ENCODE measurements around the gene SMDT1. TPM values are rescaled to one million over a fixed set of nuclear protein-coding genes. Genes with fewer than 3 reads are reported as not detected.

Gene SMDT1
- total and polyA plus RNA-seq, 2 donors (not counting 1 experiment from before 2014, with no cell fraction given): 122 to 140 TPM

- ChIA-PET CTCF (interaction anchor here (0.6 to 4.8 kb wide), 27 partner anchors 9 to 402 kb away, joined by 3 to 57 read pairs (median 5); partner anchors contain the start of genes NAGA, SMDT1 and WBP2NL), POLR2A (interaction anchor here (0.6 to 2.7 kb wide), 19 partner anchors 11 to 805 kb away, joined by 3 to 45 read pairs (median 5); partner anchors contain the start of genes CENPM, DESI1, NAGA and PHETA2)
- Histone ChIP-seq H3K27me3 (replicated peaks in 1 of 4; ENCODE audit: control extremely low read depth in 1 of 4, control insufficient read depth in 3 of 4, insufficient read depth in 4 of 4, low read length in 3 of 4) (no peaks in the 10 kb centered on the region), H3K27ac (ENCODE audit: low read length in 2 of 2) (peak within 1 kb of the TSS; percentile 89 to 96), H3K79me2 (ENCODE audit: control insufficient read depth, insufficient read depth, low read length) (peaks cover 33% of the 10 kb centered on the region), H3K9ac (ENCODE audit: low read length) (peak within 1 kb of the TSS; percentile 98), H3K4me1 (ENCODE audit: control insufficient read depth in 2 of 2, insufficient read depth in 2 of 2, low read length in 2 of 2) (peaks cover 17 to 22% of the 10 kb centered on the region in 2 donors), H3K4me3 (ENCODE audit: control extremely low read depth in 1 of 5, extremely low read depth in 1 of 5, insufficient read depth in 1 of 5, low read depth in 2 of 5, low read length in 4 of 5) (peak within 1 kb of the TSS; percentile 74 to 95 (median 91)), H2AFZ (ENCODE audit: insufficient read depth, low read depth, low read length, poor library complexity, severe bottlenecking) (peak within 1 kb of the TSS; percentile 99), H3K36me3 (replicated peaks in 1 of 2; ENCODE audit: control extremely low read depth in 1 of 2, control insufficient read depth in 1 of 2, extremely low read depth in 1 of 2, insufficient read depth in 2 of 2, low read length in 1 of 2) (peaks cover 0 to 13% of the 10 kb centered on the region in 2 experiments), H3K9me3 (ENCODE audit: control extremely low read depth in 1 of 3, control insufficient read depth in 2 of 3, insufficient read depth in 1 of 3, low read length in 2 of 3) (no peaks in the 10 kb centered on the region), H4K20me1 (ENCODE audit: control insufficient read depth, insufficient read depth, low read length, poor library complexity, severe bottlenecking) (peaks cover 2% of the 10 kb centered on the region), H3K4me2 (replicated peaks; ENCODE audit: low read depth, low read length, poor library complexity, severe bottlenecking) (peak within 1 kb of the TSS; percentile 93)
- intact Hi-C loops (cut with micrococcal nuclease): loop anchor here (1.0 to 5.0 kb wide), 15 partner anchors 12 to 547 kb away; partner anchors contain the start of genes NAGA, POLR3H, SMDT1 and SREBF2
- peak within 1 kb of the TSS; percentile 99 for H3K27ac Mint-ChIP-seq
- H3K4me1 Mint-ChIP-seq: peaks cover 31% of the 10 kb centered on the region
- TF ChIP-seq EZH2 (IDR thresholded peaks at IDR 0.05; ENCODE audit: borderline replicate concordance, insufficient read depth, low read depth, low read length, poor library complexity, severe bottlenecking): no peak
- TF ChIP-seq CTCF (IDR thresholded peaks at IDR 0.05): peak; percentile 92
- under 1% methylated on average over 71 of the region's 71 CpGs for WGBS (ENCODE audit: insufficient coverage)
- ATAC-seq (ENCODE audit: low read depth) (peak; percentile 87), DNase-seq (peak; percentile 99)
- no peaks in the 10 kb centered on the region for H3K9me3 Mint-ChIP-seq (ENCODE audit: insufficient read depth)
- H3K4me3 Mint-ChIP-seq: peak within 1 kb of the TSS; percentile 98
- H3K27me3 Mint-ChIP-seq: no peaks in the 10 kb centered on the region
Measured at GRCh38 chr22:42090596-42091454, 11.3 kb downstream of the SMDT1 start, which contains the start of gene NDUFA6. Gene NDUFA6, minus strand, starts transcription at chr22:42090772. Its CDS starts 28 bp downstream, at chr22:42090744.
